Neural progenitor cell (in vitro differentiated cells): ENCODE data around the gene ZNF576.

Experiments used
- EZH2phosphoT487 ChIP-seq: fragments of 200-600 bp; sonication (generic); IDR thresholded peaks from 2 replicates; pipeline ENCODE4 v1.6.1; 2017; ENCODE audit warnings: antibody characterized with exemption
- TF ChIP-seq, protein P1 (sequence below): fragments of 200-600 bp; sonication (generic); IDR thresholded peaks from 2 replicates; pipeline ENCODE4 v1.5.1; 2017; ENCODE audit warnings: antibody characterized with exemption, mild to moderate bottlenecking

DNA sequence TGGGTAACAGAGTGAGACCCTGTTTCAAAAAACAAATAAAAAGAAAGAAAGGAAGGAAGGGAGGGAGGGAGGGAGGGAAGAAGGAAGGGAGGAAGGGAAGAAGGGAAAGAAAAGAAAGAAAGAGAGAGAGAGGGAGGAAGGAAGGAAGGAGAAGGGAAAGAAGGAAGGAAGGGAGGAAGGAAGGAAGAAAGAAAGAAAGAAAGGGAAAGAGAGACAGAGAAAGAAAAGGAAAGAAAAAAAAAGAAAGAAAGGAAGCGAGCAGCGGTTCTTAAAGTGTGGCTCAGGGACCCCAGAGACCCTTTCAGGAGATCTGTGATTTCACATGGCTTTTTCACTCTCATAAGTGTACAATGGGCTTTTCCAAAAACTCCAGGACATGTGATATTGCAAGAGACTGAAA is 53.1 kb downstream of the ZNF576 start:
- TF ChIP-seq, protein P1, sequence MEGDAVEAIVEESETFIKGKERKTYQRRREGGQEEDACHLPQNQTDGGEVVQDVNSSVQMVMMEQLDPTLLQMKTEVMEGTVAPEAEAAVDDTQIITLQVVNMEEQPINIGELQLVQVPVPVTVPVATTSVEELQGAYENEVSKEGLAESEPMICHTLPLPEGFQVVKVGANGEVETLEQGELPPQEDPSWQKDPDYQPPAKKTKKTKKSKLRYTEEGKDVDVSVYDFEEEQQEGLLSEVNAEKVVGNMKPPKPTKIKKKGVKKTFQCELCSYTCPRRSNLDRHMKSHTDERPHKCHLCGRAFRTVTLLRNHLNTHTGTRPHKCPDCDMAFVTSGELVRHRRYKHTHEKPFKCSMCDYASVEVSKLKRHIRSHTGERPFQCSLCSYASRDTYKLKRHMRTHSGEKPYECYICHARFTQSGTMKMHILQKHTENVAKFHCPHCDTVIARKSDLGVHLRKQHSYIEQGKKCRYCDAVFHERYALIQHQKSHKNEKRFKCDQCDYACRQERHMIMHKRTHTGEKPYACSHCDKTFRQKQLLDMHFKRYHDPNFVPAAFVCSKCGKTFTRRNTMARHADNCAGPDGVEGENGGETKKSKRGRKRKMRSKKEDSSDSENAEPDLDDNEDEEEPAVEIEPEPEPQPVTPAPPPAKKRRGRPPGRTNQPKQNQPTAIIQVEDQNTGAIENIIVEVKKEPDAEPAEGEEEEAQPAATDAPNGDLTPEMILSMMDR: no peak
- no peak for TF ChIP-seq EZH2phosphoT487
